Fibroblast of lung (primary cell): ENCODE measurements around the gene IL19. TPM values are rescaled to one million over a fixed set of nuclear protein-coding genes. Genes with fewer than 3 reads are reported as not detected.

Experiments used
- DNase-seq, 2 donors: peaks; one replicate each; pipeline versions ENCODE4 v3.0.0 to v3.0.0-alpha.2; 2010; ENCODE audit warnings: low read depth in 2 of 2
- H2AFZ ChIP-seq: 2 replicates; pipeline ENCODE4 v1.5.1; 2012; ENCODE audit warnings: low read length, control low read depth, inconsistent platforms
- H3K27ac ChIP-seq: 2 replicates; pipeline ENCODE4 v1.5.1; 2011; ENCODE audit warnings: low read length, control low read depth; ENCODE audit not compliant: insufficient read depth
- H3K27me3 ChIP-seq: 2 replicates; pipeline ENCODE4 v1.5.1; 2011; ENCODE audit warnings: mild to moderate bottlenecking, low read length; ENCODE audit not compliant: control insufficient read depth, insufficient read depth
- H3K36me3 ChIP-seq: 2 replicates; pipeline ENCODE4 v1.5.1; 2011; ENCODE audit warnings: low read length; ENCODE audit not compliant: control insufficient read depth, insufficient read depth
- H3K4me1 ChIP-seq: 2 replicates; pipeline ENCODE4 v1.5.1; 2011; ENCODE audit warnings: low read length; ENCODE audit not compliant: control insufficient read depth, insufficient read depth; ENCODE audit errors: extremely low read depth
- H3K4me2 ChIP-seq: 2 replicates; pipeline ENCODE4 v1.5.1; 2011; ENCODE audit warnings: low read length, control low read depth; ENCODE audit not compliant: insufficient read depth; ENCODE audit errors: extremely low read depth
- H3K4me3 ChIP-seq, 4 experiments: fragments of 200-600 bp in 1 of 4; sonication (generic) in 1 of 4; replicated peaks in 1 of 4; 2 replicates each; pipeline ENCODE4 v1.5.1; 2011 to 2016; ENCODE audit warnings: low read length in 4 of 4, low read depth in 3 of 4, mild to moderate bottlenecking in 3 of 4, control low read depth in 2 of 4, inconsistent platforms in 1 of 4, mixed read lengths in 1 of 4; ENCODE audit not compliant: insufficient read depth in 1 of 4; ENCODE audit errors: control extremely low read depth in 1 of 4
- H3K79me2 ChIP-seq: 2 replicates; pipeline ENCODE4 v1.5.1; 2012; ENCODE audit warnings: mild to moderate bottlenecking, low read length, inconsistent platforms; ENCODE audit not compliant: control insufficient read depth, insufficient read depth
- H3K9ac ChIP-seq: 2 replicates; pipeline ENCODE4 v1.5.1; 2011; ENCODE audit warnings: mild to moderate bottlenecking, low read length, control low read depth; ENCODE audit not compliant: insufficient read depth
- H3K9me3 ChIP-seq: 2 replicates; pipeline ENCODE4 v1.5.1; 2012; ENCODE audit warnings: low read depth, low read length; ENCODE audit not compliant: control insufficient read depth, insufficient read depth
- H4K20me1 ChIP-seq: 2 replicates; pipeline ENCODE4 v1.5.1; 2011; ENCODE audit warnings: low read length; ENCODE audit not compliant: control insufficient read depth, insufficient read depth; ENCODE audit errors: extremely low read depth
- CTCF ChIP-seq, 2 donors: IDR thresholded peaks in 1 of 2; conservative IDR thresholded peaks in 1 of 2; 1 replicate in 1 of 2; 2 replicates in 1 of 2; pipeline ENCODE4 v1.5.1; 2011 to 2012; ENCODE audit warnings: low read length in 2 of 2, control low read depth in 1 of 2, inconsistent platforms in 1 of 2, low read depth in 1 of 2, mild to moderate bottlenecking in 1 of 2
- EZH2 ChIP-seq: IDR thresholded peaks from 2 replicates; pipeline ENCODE4 v1.5.1; 2012; ENCODE audit warnings: low read length, control low read depth, mild to moderate bottlenecking; ENCODE audit errors: missing control alignments
- polyA plus RNA-seq, 2 donors: library from polyadenylated mRNA; depleted of rRNA in 1 of 2; stranded (reverse) in 1 of 2; unstranded in 1 of 2; fragments of >200 nt; gene quantifications; 2 replicates each; pipeline ENCODE4 v1.2.1, GENCODE V29; 2011 to 2012; ENCODE audit warnings: missing spikeins in 1 of 2
- total RNA-seq: library from RNA; depleted of rRNA; stranded (reverse); fragments of >200 nt; gene quantifications from 2 replicates; pipeline ENCODE4 v1.2.1, GENCODE V29; 2014

Gene IL19
- total and polyA plus RNA-seq, 2 donors (not counting 1 experiment from before 2014, with no cell fraction given) = not detected

- no peak for TF ChIP-seq CTCF (conservative IDR thresholded peaks at IDR 0.05 in 1 of 2, IDR thresholded peaks at IDR 0.05 in 1 of 2; ENCODE audit: low read depth in 1 of 2, low read length in 2 of 2)
- TF ChIP-seq EZH2 = no peak
- Histone ChIP-seq H3K4me3 (no peak overlapping the region), H3K9me3 (no peaks in the 10 kb centered on the region), H3K27me3 (no peaks in the 10 kb centered on the region), H4K20me1 (no peaks in the 10 kb centered on the region), H2AFZ (no peak overlapping the region), H3K27ac (no peak overlapping the region), H3K4me1 (no peaks in the 10 kb centered on the region), H3K79me2 (no peaks in the 10 kb centered on the region), H3K4me2 (no peak overlapping the region), H3K9ac (no peak overlapping the region), H3K36me3 (no peaks in the 10 kb centered on the region)
- DNase-seq = no peak
These were observed 105.3 kb downstream of the IL19 start for GRCh38 chr1:206875752-206876377.

- TF ChIP-seq CTCF (conservative IDR thresholded peaks at IDR 0.05 in 1 of 2, IDR thresholded peaks at IDR 0.05 in 1 of 2; ENCODE audit: low read depth in 1 of 2, low read length in 2 of 2) = no peak
- no peak for TF ChIP-seq EZH2
- Histone ChIP-seq H3K4me3 (no peak overlapping the region), H2AFZ (no peak overlapping the region), H4K20me1 (no peaks in the 10 kb centered on the region), H3K79me2 (no peaks in the 10 kb centered on the region), H3K27ac (no peak overlapping the region), H3K27me3 (no peaks in the 10 kb centered on the region), H3K4me2 (no peak overlapping the region), H3K9me3 (no peaks in the 10 kb centered on the region), H3K9ac (no peak overlapping the region), H3K4me1 (no peaks in the 10 kb centered on the region), H3K36me3 (no peaks in the 10 kb centered on the region)
- no peak for DNase-seq
These were observed 107.9 kb downstream of the IL19 start for GRCh38 chr1:206878456-206878855.

GRCh38 chr1:206880314-206880713 is 109.7 kb downstream of the IL19 start:
- no peak overlapping the region for H3K4me2 ChIP-seq
- no peaks in the 10 kb centered on the region for H3K27me3 ChIP-seq
- H3K9ac ChIP-seq = no peak overlapping the region
- H4K20me1 ChIP-seq = no peaks in the 10 kb centered on the region
- no peaks in the 10 kb centered on the region for H3K4me1 ChIP-seq
- H3K79me2 ChIP-seq = no peaks in the 10 kb centered on the region
- H3K4me3 ChIP-seq = no peak overlapping the region
- H3K9me3 ChIP-seq = no peaks in the 10 kb centered on the region
- no peak overlapping the region for H2AFZ ChIP-seq
- TF ChIP-seq CTCF (conservative IDR thresholded peaks at IDR 0.05 in 1 of 2, IDR thresholded peaks at IDR 0.05 in 1 of 2; ENCODE audit: low read depth in 1 of 2, low read length in 2 of 2) = no peak
- no peak for TF ChIP-seq EZH2
- H3K27ac ChIP-seq = no peak overlapping the region
- DNase-seq = no peak
- no peaks in the 10 kb centered on the region for H3K36me3 ChIP-seq
